ENCODE measurements around the gene TGM3.

- TF ChIP-seq POLR2AphosphoS5 (IDR thresholded peaks at IDR 0.05; ENCODE audit: low read depth, low read length), result no peak
- TF ChIP-seq CTCF (IDR thresholded peaks at IDR 0.05 in 2 of 3, conservative IDR thresholded peaks at IDR 0.05 in 1 of 3; ENCODE audit: borderline replicate concordance in 1 of 3, insufficient read depth in 1 of 3, low read depth in 2 of 3, low read length in 2 of 3), result no peak
Measured at GRCh38 chr20:2301164-2301622, 5.4 kb downstream of the TGM3 start.

Data from HCT116 (cell line).